ENCODE results near the gene ATG4B.

ATG4B gene

DNA sequence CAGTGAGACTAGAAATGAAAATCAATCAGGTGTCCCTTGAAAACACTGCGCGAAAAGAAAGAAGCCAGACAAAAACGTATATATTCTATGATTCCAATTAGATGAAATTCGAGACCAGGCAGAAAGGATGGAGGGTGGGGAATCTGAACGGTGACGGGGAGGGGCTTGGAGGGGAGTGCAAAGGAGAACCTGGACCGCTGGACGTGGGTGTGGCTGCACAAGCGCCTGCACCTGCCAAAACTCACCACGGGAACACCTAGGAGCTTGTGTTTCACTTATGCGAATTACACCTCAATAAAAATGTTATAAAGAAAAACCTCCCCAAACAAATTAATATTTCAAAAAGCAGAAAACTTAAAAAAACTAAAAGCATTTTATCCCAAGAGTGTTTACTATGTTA is 22.5 kb upstream of the ATG4B start:
- no peak for DNase-seq (ENCODE audit: low read depth)
- no peaks in the 10 kb centered on the region for H3K9me3 ChIP-seq (ENCODE audit: control insufficient read depth, low read length)
- no peak overlapping the region for H3K4me3 ChIP-seq (ENCODE audit: low read length)
- H3K9ac ChIP-seq (ENCODE audit: low read length) = no peak overlapping the region
- H3K27me3 ChIP-seq (replicated peaks; ENCODE audit: control insufficient read depth, insufficient read depth, low read length) = no peaks in the 10 kb centered on the region
- peaks cover 8% of the 10 kb centered on the region for H3K36me3 ChIP-seq (ENCODE audit: control insufficient read depth, insufficient read depth, low read length, severe bottlenecking)
- H3K4me1 ChIP-seq (ENCODE audit: control insufficient read depth, insufficient read depth, low read length) = peaks cover 19% of the 10 kb centered on the region

DNA sequence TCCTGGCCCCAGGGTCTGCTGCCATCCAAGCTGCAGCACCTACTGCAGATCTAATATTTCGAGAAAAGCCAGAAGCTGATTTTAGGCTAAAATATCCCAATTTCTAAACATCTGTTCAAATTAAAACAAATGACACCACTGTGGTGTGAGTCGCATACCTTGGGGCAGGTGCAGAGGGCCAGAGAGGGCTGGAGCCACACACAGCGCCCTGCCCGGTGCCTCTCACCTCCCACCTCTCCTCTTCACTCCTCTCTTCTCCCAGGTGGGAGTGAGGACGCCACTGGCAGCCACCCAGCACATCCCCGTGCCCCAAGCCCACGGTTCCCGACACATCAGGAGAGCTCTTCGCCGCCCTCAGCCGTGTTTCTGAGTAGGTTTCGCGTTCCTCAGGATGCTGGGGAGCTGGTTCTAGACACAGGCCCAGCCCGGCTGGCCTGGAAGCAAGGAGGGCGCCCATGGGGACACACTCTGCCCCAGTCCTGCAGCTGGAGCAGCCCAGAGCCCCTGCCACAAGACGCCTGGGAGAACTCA is 21.9 kb upstream of the ATG4B start:
- Histone ChIP-seq H3K4me3 (ENCODE audit: low read length) (no peak overlapping the region), H3K9ac (ENCODE audit: low read length) (no peak overlapping the region), H3K4me1 (ENCODE audit: control insufficient read depth, insufficient read depth, low read length) (peaks cover 17% of the 10 kb centered on the region), H3K27me3 (replicated peaks; ENCODE audit: control insufficient read depth, insufficient read depth, low read length) (no peaks in the 10 kb centered on the region), H3K36me3 (ENCODE audit: control insufficient read depth, insufficient read depth, low read length, severe bottlenecking) (peaks cover 8% of the 10 kb centered on the region), H3K9me3 (ENCODE audit: control insufficient read depth, low read length) (no peaks in the 10 kb centered on the region)
- no peak for DNase-seq (ENCODE audit: low read depth)

DNA sequence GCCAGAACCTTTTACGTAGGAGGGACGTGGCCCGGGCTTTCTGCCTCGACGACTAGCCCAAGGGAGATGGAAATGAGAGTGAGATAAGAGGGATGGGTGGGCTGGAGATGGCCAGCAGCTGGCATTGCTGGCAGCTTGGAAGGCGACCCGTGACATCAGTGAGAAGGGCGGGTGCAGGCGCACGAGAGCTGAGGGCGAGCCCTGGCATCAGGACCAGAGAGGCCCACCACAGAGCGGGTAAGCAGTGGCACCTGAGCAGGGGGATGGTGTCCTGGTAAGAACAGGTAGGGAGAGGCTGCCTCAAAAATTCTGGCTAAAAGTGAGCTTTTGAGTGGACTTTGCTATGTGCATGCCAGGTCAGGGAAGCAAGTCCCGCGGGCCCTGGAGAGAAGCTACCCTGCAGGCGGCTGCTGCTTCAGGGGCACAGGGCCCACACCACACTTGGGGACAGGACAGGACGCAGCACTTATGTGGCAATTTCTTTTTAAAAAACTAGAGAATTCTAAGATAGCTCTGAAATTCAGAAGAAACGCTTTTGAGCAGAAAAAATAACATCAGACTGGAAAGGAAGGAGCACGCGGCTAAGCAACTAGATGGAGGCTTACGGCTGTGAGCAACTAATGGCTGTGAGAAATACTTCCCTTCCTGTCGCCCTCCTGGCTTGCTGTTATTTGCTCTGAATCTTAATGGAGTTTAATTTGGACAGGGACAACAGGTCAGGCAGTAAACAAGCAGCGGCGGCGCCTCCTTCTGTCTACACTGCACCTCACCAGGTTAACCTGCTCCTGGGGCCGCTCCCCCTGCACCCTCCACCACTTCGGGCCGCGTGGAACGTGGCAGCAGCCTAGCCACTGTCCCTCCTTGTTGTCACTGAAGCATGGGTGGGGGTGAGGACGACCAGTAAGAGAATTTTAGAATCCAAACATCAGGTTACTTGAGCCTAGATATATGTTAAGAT is 21.0 kb upstream of the ATG4B start:
- H3K4me3 ChIP-seq (ENCODE audit: low read length) = no peak overlapping the region
- DNase-seq (ENCODE audit: low read depth) = no peak

DNA sequence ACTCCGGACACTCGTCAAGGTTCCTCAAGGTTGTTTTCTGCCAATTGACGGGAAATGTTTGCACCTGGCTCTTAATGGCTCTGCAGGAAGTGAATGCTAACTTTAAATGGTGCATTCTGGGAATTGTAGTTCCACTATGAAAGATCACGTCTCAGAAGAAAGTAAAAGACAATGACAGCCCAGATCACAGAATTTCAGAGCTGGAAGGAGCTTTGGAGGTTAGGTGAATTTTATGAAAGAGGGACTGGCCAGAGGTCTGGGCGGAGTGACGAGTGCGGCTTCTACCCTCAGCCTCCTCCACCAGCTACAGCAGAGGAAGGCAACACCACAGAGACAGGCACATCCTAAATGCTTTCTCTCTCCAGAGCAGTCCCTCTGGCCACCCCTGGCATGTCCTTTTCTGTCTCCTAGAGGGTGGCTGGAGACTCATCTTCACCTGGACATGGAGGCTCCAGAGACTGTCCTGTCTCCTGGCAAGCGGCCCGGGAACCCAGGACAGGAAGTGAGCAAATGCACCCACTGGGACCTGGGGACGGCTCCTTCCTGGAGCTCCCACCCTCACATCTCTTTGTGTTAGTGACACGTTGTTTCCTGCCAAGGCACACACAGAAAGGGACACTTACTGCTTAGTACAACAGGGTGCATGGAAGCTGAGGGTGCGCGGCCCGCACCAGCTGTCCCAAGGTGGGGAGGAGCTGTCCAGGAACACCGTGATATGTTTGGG is 19.9 kb upstream of the ATG4B start:
- Histone ChIP-seq H3K27me3 (replicated peaks; ENCODE audit: control insufficient read depth, insufficient read depth, low read length) (no peaks in the 10 kb centered on the region), H3K36me3 (ENCODE audit: control insufficient read depth, insufficient read depth, low read length, severe bottlenecking) (peaks cover 8% of the 10 kb centered on the region), H3K9me3 (ENCODE audit: control insufficient read depth, low read length) (no peaks in the 10 kb centered on the region), H3K4me3 (ENCODE audit: low read length) (no peak overlapping the region), H3K4me1 (ENCODE audit: control insufficient read depth, insufficient read depth, low read length) (peaks cover 10% of the 10 kb centered on the region), H3K9ac (ENCODE audit: low read length) (no peak overlapping the region)
- DNase-seq (ENCODE audit: low read depth) = no peak

More for the DNA sequence above, 21.0 kb upstream of the ATG4B start:
- Histone ChIP-seq H3K9ac (ENCODE audit: low read length) (no peak overlapping the region), H3K27me3 (replicated peaks; ENCODE audit: control insufficient read depth, insufficient read depth, low read length) (no peaks in the 10 kb centered on the region), H3K4me1 (ENCODE audit: control insufficient read depth, insufficient read depth, low read length) (peaks cover 15% of the 10 kb centered on the region), H3K9me3 (ENCODE audit: control insufficient read depth, low read length) (no peaks in the 10 kb centered on the region), H3K36me3 (ENCODE audit: control insufficient read depth, insufficient read depth, low read length, severe bottlenecking) (peaks cover 8% of the 10 kb centered on the region)

DNA sequence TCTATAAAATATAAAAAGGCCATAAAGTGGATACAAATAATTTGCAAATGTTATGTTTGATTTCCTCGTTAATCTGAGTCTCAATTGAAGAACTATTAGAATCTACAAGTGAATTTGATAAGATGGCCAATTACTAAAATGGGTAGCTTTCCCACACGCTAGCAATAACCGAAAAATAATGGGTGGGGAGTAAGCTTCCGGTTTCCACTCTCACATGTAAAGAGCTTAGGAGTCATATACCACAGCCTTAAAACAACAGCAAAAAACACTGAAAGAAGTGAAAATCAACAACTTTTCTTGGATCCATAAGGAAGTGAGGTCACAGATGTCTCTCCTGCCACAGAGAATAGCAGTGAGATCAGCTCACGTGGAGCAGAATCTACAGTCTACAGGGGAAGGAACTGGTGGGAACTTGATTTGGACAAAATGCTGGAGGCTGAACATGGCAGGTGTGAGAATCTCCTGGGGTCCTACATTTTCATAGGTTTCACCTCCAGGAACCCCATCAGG is 19.1 kb upstream of the ATG4B start:
- H3K36me3 ChIP-seq (ENCODE audit: control insufficient read depth, insufficient read depth, low read length, severe bottlenecking) = peaks cover 8% of the 10 kb centered on the region
- no peaks in the 10 kb centered on the region for H3K27me3 ChIP-seq (replicated peaks; ENCODE audit: control insufficient read depth, insufficient read depth, low read length)
- no peak overlapping the region for H3K9ac ChIP-seq (ENCODE audit: low read length)
- H3K4me1 ChIP-seq (ENCODE audit: control insufficient read depth, insufficient read depth, low read length) = peaks cover 2% of the 10 kb centered on the region
- no peaks in the 10 kb centered on the region for H3K9me3 ChIP-seq (ENCODE audit: control insufficient read depth, low read length)
- no peak overlapping the region for H3K4me3 ChIP-seq (ENCODE audit: low read length)
- no peak for DNase-seq (ENCODE audit: low read depth)

DNA sequence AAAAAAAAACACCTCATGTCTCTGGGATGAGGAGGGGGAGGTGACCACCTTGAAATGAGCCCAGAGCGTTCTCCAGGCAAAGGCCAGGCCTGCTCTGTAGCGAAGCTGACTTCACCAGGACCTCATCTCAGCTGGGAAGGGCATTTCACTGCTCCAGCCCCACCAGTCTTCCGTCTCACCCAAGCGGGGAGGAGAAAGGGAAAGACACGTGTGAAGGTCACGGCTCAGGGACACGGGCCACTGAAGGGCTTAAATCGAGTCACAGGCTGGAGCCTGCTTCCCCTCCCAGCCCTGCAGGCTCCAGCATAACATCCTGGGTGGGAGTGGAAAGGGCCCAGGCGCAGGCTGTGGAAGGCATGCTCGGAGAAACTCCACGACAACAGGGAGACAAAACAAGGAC is 18.7 kb upstream of the ATG4B start:
- Histone ChIP-seq H3K4me1 (ENCODE audit: control insufficient read depth, insufficient read depth, low read length) (no peaks in the 10 kb centered on the region), H3K27me3 (replicated peaks; ENCODE audit: control insufficient read depth, insufficient read depth, low read length) (no peaks in the 10 kb centered on the region), H3K9me3 (ENCODE audit: control insufficient read depth, low read length) (no peaks in the 10 kb centered on the region), H3K4me3 (ENCODE audit: low read length) (no peak overlapping the region), H3K36me3 (ENCODE audit: control insufficient read depth, insufficient read depth, low read length, severe bottlenecking) (peaks cover 8% of the 10 kb centered on the region), H3K9ac (ENCODE audit: low read length) (no peak overlapping the region)
- DNase-seq (ENCODE audit: low read depth) = no peak

DNA sequence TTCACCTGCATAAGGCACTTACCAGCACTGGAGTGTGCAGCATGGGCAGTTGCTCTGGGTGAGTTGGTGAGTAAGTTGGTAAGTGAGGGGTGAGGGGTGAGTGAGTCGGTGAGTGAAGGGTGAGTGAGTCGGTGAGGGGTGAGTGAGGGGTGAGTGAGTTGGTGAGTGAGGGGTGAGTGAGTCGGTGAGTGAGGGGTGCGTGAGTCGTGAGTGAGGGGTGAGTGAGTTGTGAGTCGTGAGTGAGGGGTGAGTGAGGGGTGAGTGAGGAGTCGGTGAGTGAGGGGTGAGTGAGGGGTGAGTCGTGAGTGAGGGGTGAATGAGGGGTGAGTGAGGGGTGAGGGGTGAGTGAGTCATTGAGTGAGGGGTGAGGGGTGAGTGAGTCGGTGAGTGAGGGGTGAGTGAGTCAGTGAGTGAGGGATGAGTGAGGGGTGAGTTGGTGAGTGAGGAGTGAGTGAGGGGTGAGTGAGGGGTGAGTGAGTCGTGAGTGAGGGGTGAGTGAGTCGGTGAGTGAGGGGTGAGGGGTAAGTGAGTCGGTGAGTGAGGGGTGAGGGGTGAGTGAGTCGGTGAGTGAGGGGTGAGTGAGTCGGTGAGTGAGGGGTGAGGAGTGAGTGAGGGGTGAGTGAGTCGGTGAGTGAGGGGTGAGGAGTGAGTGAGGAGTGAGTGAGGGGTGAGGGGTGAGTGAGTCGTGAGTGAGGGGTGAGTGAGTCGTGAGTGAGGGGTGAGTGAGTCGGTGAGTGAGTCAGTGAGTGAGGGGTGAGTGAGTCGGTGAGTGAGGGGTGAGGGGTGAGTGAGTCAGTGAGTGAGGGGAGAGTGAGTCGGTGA is 17.7 kb upstream of the ATG4B start:
- Histone ChIP-seq H3K27me3 (replicated peaks; ENCODE audit: control insufficient read depth, insufficient read depth, low read length) (no peaks in the 10 kb centered on the region), H3K4me3 (ENCODE audit: low read length) (no peak overlapping the region), H3K9me3 (ENCODE audit: control insufficient read depth, low read length) (no peaks in the 10 kb centered on the region), H3K9ac (ENCODE audit: low read length) (no peak overlapping the region), H3K4me1 (ENCODE audit: control insufficient read depth, insufficient read depth, low read length) (no peaks in the 10 kb centered on the region), H3K36me3 (ENCODE audit: control insufficient read depth, insufficient read depth, low read length, severe bottlenecking) (peaks cover 8% of the 10 kb centered on the region)
- DNase-seq (ENCODE audit: low read depth) = no peak

DNA sequence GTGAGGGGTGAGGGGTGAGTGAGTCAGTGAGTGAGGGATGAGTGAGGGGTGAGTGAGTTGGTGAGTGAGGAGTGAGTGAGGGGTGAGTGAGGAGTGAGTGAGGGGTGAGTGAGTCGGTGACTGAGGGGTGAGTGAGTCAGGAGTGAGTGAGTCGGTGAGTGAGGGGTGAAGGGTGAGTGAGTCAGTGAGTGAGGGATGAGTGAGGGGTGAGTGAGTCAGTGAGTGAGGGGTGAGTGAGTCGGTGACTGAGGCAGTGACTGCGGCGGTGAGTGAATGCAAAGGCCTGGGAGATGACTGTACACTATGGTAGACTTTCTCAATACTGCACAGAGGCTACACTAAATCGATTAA is 17.1 kb upstream of the ATG4B start:
- peaks cover 8% of the 10 kb centered on the region for H3K36me3 ChIP-seq (ENCODE audit: control insufficient read depth, insufficient read depth, low read length, severe bottlenecking)
- no peaks in the 10 kb centered on the region for H3K27me3 ChIP-seq (replicated peaks; ENCODE audit: control insufficient read depth, insufficient read depth, low read length)
- DNase-seq (ENCODE audit: low read depth) = no peak
- no peak overlapping the region for H3K4me3 ChIP-seq (ENCODE audit: low read length)
- no peaks in the 10 kb centered on the region for H3K9me3 ChIP-seq (ENCODE audit: control insufficient read depth, low read length)
- no peak overlapping the region for H3K9ac ChIP-seq (ENCODE audit: low read length)
- no peaks in the 10 kb centered on the region for H3K4me1 ChIP-seq (ENCODE audit: control insufficient read depth, insufficient read depth, low read length)

DNA sequence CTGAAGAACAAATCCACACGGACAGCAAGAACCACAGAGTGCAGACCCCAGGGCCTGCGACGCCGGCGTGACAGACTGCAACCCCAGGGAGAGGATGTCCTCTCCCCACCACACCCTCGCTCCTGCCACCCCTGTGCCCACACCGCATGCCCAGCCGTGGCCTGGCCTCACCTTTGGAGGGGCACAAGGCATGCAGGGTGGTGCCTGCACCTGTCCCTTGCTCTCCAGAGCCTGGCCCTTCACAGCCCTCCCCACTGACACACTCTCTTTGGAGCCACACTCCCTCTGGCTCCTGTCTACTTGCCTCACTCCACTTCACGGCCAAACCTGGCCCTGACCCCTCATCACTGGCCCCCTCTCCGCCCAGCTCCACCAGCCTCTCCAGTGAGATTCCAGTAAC is 9.8 kb upstream of the ATG4B start:
- Histone ChIP-seq H3K4me1 (ENCODE audit: control insufficient read depth, insufficient read depth, low read length) (peaks cover 4% of the 10 kb centered on the region), H3K9ac (ENCODE audit: low read length) (no peak overlapping the region), H3K36me3 (ENCODE audit: control insufficient read depth, insufficient read depth, low read length, severe bottlenecking) (peaks cover 26% of the 10 kb centered on the region), H3K27me3 (replicated peaks; ENCODE audit: control insufficient read depth, insufficient read depth, low read length) (no peaks in the 10 kb centered on the region), H3K9me3 (ENCODE audit: control insufficient read depth, low read length) (no peaks in the 10 kb centered on the region), H3K4me3 (ENCODE audit: low read length) (no peak overlapping the region)
- DNase-seq (ENCODE audit: low read depth) = no peak

DNA sequence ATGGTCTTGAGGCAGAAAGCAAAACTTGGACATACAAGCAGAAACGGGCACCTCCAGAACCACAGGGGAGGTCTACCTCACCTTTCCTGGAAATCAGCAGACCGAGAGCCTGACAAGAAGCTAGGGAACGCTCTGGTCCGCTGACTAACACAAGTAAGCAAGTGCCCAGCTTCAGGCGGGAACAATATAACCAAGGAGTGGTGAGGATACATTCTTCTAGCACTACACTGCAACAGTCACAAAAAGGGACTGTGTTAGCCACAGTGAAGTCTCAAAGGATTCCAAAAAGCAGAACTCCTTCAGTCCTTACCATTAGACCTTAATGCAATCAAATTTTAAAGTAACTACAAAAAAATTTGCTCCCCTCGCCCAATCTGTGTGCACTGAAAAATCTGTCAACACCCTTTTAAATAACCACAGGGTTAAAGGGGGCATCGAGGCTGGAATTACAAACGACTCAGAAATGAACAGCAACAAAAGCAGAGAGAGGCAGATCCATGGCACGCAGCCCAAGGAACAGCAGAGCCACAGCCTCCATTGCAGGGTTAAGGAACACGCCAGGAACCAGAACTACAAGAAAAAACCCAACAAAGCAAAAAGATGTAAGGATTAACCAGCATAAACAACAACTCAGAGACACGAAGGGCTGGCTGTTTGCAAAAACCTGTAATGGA is 7.6 kb upstream of the ATG4B start:
- DNase-seq (ENCODE audit: low read depth) = no peak
- Histone ChIP-seq H3K4me3 (ENCODE audit: low read length) (no peak overlapping the region), H3K9me3 (ENCODE audit: control insufficient read depth, low read length) (no peaks in the 10 kb centered on the region), H3K9ac (ENCODE audit: low read length) (no peak overlapping the region), H3K36me3 (ENCODE audit: control insufficient read depth, insufficient read depth, low read length, severe bottlenecking) (peaks cover 38% of the 10 kb centered on the region), H3K4me1 (ENCODE audit: control insufficient read depth, insufficient read depth, low read length) (peaks cover 10% of the 10 kb centered on the region), H3K27me3 (replicated peaks; ENCODE audit: control insufficient read depth, insufficient read depth, low read length) (no peaks in the 10 kb centered on the region)
